DMS53 (cell line): ENCODE data around the gene VPS39.
"Not testable (repeated sequence)": the region's sequence is repeated elsewhere in the genome, so short reads cannot be mapped to it uniquely, and the experiment has no call there.

Experiments
- DNase-seq: peaks from one replicate; lab custom pipeline; 2025; lab: John Stamatoyannopoulos, UW

Gene VPS39

GRCh38 chr15:42207674-42208579, at the start of gene VPS39:
TSS of gene VPS39 (minus strand) at chr15:42208304. CDS start at chr15:42208153, 151 bp downstream.
- DNase-seq = peak; percentile 92

- no peak for DNase-seq
Measured at GRCh38 chr15:42253300-42253699, 45.2 kb upstream of the VPS39 start.

GRCh38 chr15:42240823-42241222, 32.7 kb upstream of the VPS39 start:
- no peak for DNase-seq

GRCh38 chr15:42239528-42240182, 31.6 kb upstream of the VPS39 start:
- peak; percentile 8 for DNase-seq

- DNase-seq = no peak
Measured at GRCh38 chr15:42233107-42233506, 25.0 kb upstream of the VPS39 start.

GRCh38 chr15:42232606-42233005, 24.5 kb upstream of the VPS39 start:
- no peak for DNase-seq

GRCh38 chr15:42231088-42231487, 23.0 kb upstream of the VPS39 start:
- no peak for DNase-seq

- not testable (repeated sequence) for DNase-seq
Measured at GRCh38 chr15:42228981-42229380, 20.9 kb upstream of the VPS39 start.

GRCh38 chr15:42228036-42228435, 19.9 kb upstream of the VPS39 start:
- no peak for DNase-seq

- peak; percentile 36 for DNase-seq
Measured at GRCh38 chr15:42226648-42227047, 18.5 kb upstream of the VPS39 start.

GRCh38 chr15:42220216-42220615, 12.1 kb upstream of the VPS39 start:
- peak; percentile 13 for DNase-seq

- DNase-seq = no peak
Measured at GRCh38 chr15:42218953-42219592, 11.0 kb upstream of the VPS39 start.

GRCh38 chr15:42217568-42217967, 9.5 kb upstream of the VPS39 start:
- no peak for DNase-seq

- DNase-seq = peak; percentile 8
Measured at GRCh38 chr15:42215913-42216829, 8.1 kb upstream of the VPS39 start.

- DNase-seq = no peak
Measured at GRCh38 chr15:42214600-42214999, 6.5 kb upstream of the VPS39 start.

- DNase-seq = no peak
Measured at GRCh38 chr15:42213511-42213910, 5.4 kb upstream of the VPS39 start.

- DNase-seq = no peak
Measured at GRCh38 chr15:42210696-42211095, 2.6 kb upstream of the VPS39 start.

GRCh38 chr15:42206406-42206805, 1.7 kb downstream of the VPS39 start:
- no peak for DNase-seq

GRCh38 chr15:42203891-42204290, 4.2 kb downstream of the VPS39 start:
- DNase-seq = no peak

GRCh38 chr15:42202653-42203052, 5.5 kb downstream of the VPS39 start:
- no peak for DNase-seq

GRCh38 chr15:42201801-42202200, 6.3 kb downstream of the VPS39 start:
- no peak for DNase-seq

- DNase-seq = no peak
Measured at GRCh38 chr15:42199126-42199525, 9.0 kb downstream of the VPS39 start.
